Daoy (cell line): ENCODE data around the gene ICAM3. TPM values are rescaled to one million over a fixed set of nuclear protein-coding genes. Genes with fewer than 3 reads are reported as not detected.
A peak's percentile ranks its signal among the peaks of the same experiment; 100 is the strongest.

Source experiments
- DNase-seq: peaks from one replicate; pipeline ENCODE4 v3.0.0-alpha.2; 2015; ENCODE audit warnings: low read depth
- total RNA-seq: library from RNA; depleted of rRNA; stranded (reverse); fragments of >200 nt; shearing (Covaris generic); gene quantifications from 2 replicates; pipeline ENCODE4 v1.2.3, GENCODE V29; 2014; rRNA removed

ICAM3 gene
- total RNA-seq, 1 experiment from 2014 or later = 5.4 TPM

DNA sequence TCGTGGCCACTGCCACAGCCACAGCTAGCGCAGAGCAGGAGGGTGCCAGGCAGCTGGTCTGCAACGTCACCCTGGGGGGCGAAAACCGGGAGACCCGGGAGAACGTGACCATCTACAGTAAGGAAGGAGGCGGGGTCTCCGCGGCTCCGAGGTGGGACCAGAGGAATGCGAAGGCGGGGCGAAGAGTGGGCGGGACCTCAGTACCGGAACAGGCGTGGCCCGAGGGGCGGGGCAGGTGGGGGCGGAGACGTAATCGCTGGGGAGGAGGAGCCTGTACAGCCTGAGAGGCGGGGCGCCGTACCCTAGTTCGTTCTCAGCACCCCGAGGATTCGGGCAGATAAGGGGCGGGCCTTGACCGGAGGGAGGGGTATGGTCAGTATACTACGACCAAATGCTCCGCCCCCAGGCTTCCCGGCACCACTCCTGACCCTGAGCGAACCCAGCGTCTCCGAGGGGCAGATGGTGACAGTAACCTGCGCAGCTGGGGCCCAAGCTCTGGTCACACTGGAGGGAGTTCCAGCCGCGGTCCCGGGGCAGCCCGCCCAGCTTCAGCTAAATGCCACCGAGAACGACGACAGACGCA lies 47.1 kb downstream of the ICAM3 start:
- DNase-seq = peak; percentile 81

DNA sequence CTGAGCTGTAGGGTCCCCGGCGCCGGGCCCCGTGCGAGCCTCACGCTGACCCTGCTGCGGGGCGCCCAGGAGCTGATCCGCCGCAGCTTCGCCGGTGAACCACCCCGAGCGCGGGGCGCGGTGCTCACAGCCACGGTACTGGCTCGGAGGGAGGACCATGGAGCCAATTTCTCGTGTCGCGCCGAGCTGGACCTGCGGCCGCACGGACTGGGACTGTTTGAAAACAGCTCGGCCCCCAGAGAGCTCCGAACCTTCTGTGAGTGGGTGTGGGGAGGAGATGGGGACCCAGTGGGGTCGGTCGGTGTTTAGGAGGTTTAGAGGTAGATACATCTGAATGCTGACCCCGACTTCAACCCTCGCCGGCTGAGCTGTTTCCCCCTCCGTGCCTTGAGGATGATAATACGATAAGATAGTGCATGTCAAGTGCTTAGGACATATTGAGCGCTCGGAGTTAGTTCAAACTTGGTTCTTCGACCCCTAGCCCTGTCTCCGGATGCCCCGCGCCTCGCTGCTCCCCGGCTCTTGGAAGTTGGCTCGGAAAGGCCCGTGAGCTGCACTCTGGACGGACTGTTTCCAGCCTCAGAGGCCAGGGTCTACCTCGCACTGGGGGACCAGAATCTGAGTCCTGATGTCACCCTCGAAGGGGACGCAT lies 47.7 kb downstream of the ICAM3 start:
- no peak for DNase-seq

DNA sequence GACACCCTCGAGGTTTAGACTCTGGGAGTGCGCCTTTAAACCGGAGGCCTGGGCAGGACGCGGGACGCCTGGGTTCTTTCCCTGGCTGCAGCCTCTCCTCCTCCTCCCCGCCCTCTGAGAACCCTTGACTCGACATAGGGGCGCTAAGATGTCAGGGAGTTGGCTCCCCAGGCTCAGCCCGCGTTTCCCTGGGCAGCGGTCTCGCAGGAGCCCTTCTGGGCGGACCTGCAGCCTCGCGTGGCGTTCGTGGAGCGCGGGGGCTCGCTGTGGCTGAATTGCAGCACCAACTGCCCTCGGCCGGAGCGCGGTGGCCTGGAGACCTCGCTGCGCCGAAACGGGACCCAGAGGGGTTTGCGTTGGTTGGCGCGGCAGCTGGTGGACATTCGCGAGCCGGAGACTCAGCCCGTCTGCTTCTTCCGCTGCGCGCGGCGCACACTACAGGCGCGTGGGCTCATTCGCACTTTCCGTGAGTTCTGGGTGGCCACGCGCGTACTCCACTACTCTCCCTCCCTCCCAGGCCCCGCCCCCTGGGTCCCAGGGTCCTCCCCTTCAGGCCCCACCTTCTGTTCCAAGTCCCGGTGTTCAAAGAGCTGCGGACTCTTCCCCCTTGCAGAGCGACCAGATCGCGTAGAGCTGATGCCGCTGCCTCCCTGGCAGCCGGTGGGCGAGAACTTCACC lies 48.4 kb downstream of the ICAM3 start:
- DNase-seq = peak; percentile 60

DNA sequence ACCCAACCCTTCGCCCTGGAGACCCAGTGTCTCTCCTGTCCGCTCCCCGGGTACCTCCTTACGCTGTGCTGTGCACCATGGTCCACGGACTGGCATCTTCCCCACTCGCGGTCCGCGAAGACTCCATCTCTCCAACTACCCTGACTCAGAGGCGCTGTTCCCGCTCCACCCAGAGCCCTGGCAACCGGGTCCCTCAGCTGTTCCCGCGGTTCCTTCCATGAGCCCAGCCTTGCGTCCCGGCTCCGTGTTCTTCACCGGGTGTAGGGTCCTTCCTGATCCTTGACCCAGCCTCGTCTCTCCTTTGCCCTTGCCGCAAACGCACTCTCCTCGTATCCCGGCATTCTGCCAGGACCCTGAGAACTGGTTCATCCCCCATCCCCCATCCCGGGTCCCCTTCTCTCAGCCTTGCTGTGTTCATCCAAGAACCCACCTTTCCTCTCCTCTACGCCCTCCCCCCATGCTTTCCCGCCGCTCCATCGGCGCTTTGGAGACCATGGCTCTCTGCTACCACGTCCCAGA lies 49.0 kb downstream of the ICAM3 start:
- DNase-seq = peak; percentile 52

DNA sequence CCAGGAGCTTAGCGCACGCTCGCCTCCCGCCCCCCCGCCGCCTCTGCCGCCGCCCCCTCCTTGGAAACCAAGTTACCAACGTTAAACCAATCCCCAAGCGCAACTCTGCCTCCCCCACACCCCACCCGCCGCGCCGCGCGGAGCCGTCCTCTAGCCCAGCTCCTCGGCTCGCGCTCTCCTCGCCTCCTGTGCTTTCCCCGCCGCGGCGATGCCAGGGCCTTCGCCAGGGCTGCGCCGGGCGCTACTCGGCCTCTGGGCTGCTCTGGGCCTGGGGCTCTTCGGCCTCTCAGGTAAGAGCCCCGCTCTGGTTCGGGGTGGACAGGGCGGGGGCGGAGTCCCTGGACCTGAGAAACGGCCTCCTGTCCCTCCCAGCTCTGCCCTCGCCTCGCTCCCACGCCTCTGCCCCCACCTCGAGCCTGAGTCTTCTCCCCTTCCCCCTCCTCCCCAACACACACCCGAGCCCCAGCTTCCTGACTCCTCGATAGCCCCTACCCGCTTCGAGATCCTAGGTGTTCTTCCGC lies 49.5 kb downstream of the ICAM3 start, which contains the start of gene ICAM5:
Gene ICAM5, plus strand, starts transcription at position 117 of the 521 bp plus-strand sequence. Its CDS starts 92 bp downstream, at position 209.
- peak; percentile 71 for DNase-seq

DNA sequence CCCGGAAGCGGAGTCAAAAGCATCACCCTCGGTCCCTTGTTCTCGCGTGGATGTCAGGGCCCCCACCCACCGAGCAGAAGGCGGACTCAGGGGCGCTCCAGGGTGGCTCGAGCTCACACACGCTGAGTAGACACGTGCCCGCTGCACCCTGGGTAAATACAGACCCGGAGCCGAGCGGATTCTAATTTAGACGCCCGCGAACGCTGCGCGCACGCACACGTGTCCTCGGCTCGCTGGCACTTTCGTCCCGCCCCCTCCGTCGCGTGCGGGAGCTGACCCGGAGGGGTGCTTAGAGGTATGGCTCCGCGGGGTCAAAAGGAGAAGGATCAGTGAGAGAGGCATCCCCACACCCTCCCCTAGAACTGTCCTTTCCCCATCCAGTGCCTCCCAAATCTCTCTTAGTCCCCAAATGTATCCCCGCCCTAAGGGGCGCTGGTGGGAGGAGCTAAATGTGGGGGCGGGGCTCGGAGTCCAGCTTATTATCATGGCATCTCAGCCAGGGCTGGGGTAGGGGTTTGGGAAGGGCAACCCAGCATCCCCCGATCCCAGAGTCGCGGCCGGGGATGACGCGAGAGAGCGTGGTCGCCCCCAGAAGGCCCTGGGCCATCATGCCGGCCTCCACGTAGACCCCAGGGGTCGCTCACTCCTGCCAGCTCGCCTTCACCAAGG lies 50.1 kb downstream of the ICAM3 start:
- DNase-seq = peak; percentile 84

DNA sequence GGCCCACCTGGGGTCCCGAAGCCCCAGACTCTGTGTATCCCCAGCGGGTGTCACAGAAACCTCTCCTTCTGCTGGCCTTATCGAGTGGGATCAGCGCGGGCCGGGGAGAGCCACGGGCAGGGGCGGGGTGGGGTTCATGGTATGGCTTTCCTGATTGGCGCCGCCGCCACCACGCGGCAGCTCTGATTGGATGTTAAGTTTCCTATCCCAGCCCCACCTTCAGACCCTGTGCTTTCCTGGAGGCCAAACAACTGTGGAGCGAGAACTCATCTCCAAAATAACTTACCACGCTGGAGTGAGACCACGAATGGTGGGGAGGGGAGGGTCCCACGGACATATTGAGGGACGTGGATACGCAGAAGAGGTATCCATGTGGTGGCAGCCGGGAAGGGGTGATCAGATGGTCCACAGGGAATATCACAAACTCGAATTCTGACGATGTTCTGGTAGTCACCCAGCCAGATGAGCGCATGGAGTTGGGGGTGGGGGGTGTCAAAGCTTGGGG lies 50.7 kb downstream of the ICAM3 start:
- peak; percentile 86 for DNase-seq

DNA sequence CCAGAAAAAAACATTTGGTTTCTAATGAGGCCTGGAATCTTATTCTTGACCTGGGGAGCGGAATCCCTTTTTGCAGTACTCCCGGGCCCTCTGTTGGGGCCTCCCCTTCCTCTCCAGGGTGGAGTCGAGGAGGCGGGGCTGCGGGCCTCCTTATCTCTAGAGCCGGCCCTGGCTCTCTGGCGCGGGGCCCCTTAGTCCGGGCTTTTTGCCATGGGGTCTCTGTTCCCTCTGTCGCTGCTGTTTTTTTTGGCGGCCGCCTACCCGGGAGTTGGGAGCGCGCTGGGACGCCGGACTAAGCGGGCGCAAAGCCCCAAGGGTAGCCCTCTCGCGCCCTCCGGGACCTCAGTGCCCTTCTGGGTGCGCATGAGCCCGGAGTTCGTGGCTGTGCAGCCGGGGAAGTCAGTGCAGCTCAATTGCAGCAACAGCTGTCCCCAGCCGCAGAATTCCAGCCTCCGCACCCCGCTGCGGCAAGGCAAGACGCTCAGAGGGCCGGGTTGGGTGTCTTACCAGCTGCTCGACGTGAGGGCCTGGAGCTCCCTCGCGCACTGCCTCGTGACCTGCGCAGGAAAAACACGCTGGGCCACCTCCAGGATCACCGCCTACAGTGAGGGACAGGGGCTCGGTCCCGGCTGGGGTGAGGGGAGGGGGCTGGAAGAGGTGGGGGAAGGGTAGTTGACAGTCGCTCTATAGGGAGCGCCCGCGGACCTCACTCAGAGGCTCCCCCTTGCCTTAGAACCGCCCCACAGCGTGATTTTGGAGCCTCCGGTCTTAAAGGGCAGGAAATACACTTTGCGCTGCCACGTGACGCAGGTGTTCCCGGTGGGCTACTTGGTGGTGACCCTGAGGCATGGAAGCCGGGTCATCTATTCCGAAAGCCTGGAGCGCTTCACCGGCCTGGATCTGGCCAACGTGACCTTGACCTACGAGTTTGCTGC lies 52.4 kb downstream of the ICAM3 start, which contains the start of gene ICAM4:
Gene ICAM4, plus strand, starts transcription at position 153 of the 935 bp plus-strand sequence. Its CDS starts 58 bp downstream, at position 211.
- DNase-seq = peak; percentile 61

DNA sequence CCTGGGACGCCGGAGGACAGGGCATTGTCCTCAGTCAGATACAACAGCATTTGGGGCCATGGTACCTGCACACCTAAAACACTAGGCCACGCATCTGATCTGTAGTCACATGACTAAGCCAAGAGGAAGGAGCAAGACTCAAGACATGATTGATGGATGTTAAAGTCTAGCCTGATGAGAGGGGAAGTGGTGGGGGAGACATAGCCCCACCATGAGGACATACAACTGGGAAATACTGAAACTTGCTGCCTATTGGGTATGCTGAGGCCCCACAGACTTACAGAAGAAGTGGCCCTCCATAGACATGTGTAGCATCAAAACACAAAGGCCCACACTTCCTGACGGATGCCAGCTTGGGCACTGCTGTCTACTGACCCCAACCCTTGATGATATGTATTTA lies 54.0 kb downstream of the ICAM3 start:
- DNase-seq = no peak

DNA sequence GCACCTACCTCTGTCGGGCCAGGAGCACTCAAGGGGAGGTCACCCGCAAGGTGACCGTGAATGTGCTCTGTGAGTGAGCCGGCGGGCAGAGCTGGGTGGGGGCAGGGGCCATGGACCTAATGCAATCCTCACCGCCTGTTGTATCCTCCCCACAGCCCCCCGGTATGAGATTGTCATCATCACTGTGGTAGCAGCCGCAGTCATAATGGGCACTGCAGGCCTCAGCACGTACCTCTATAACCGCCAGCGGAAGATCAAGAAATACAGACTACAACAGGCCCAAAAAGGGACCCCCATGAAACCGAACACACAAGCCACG lies 54.5 kb downstream of the ICAM3 start:
- no peak for DNase-seq

DNA sequence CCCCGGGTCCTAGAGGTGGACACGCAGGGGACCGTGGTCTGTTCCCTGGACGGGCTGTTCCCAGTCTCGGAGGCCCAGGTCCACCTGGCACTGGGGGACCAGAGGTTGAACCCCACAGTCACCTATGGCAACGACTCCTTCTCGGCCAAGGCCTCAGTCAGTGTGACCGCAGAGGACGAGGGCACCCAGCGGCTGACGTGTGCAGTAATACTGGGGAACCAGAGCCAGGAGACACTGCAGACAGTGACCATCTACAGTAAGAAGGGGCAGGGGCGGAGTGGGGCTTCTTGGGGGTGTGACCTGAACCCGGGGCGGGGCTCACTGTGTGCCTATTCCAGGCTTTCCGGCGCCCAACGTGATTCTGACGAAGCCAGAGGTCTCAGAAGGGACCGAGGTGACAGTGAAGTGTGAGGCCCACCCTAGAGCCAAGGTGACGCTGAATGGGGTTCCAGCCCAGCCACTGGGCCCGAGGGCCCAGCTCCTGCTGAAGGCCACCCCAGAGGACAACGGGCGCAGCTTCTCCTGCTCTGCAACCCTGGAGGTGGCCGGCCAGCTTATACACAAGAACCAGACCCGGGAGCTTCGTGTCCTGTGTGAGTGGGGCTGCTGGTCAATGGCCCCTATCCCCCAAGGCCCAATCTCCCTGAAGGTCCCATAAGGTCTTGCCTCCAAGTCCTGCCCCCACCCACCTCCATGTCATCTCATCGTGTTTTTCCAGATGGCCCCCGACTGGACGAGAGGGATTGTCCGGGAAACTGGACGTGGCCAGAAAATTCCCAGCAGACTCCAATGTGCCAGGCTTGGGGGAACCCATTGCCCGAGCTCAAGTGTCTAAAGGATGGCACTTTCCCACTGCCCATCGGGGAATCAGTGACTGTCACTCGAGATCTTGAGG lies 55.1 kb downstream of the ICAM3 start:
- no peak for DNase-seq

Other genes with a start within 250 kb of the ICAM3 start
- gene ANGPTL6, start 236.9 kb downstream of the ICAM3 start, total RNA-seq = 0.69 TPM in 1 of 2 replicates, not detected in the other
- 55.3 and 68.6 TPM in 2 replicates for gene PPAN, start 233.3 kb downstream of the ICAM3 start, total RNA-seq
- gene P2RY11, start 227.9 kb downstream of the ICAM3 start, total RNA-seq = 3.4 and 3.6 TPM in 2 replicates
- gene EIF3G, start 219.7 kb downstream of the ICAM3 start, total RNA-seq = 376 and 400 TPM in 2 replicates
- 126 and 140 TPM in 2 replicates for gene DNMT1, start 144.7 kb downstream of the ICAM3 start, total RNA-seq
- gene S1PR2, start 108.3 kb downstream of the ICAM3 start, total RNA-seq = 3.5 and 3.7 TPM in 2 replicates
- 107 and 125 TPM in 2 replicates for gene MRPL4, start 87.4 kb downstream of the ICAM3 start, total RNA-seq
- gene ICAM1, start 68.5 kb downstream of the ICAM3 start, total RNA-seq = 85.8 and 86.7 TPM in 2 replicates
- 0.63 TPM in 1 of 2 replicates, not detected in the other for gene ICAM4, start 52.7 kb downstream of the ICAM3 start, total RNA-seq
- gene ICAM5, start 49.7 kb downstream of the ICAM3 start, total RNA-seq = 0.54 and 2.2 TPM in 2 replicates
- gene ZGLP1, start 29.8 kb downstream of the ICAM3 start, total RNA-seq = 0.39 and 2.2 TPM in 2 replicates
- gene FDX2, start 23.6 kb downstream of the ICAM3 start, total RNA-seq = 45.0 and 65.6 TPM in 2 replicates
- 14.4 and 26.2 TPM in 2 replicates for gene RAVER1, start 6.1 kb downstream of the ICAM3 start, total RNA-seq
- 39.2 and 46.6 TPM in 2 replicates for gene TYK2, start 40.9 kb upstream of the ICAM3 start, total RNA-seq
- gene CDC37, start 63.9 kb upstream of the ICAM3 start, total RNA-seq = 361 and 401 TPM in 2 replicates
- 0.69 and 2.3 TPM in 2 replicates for gene PDE4A, start 80.9 kb upstream of the ICAM3 start, total RNA-seq
- 92.3 and 99.8 TPM in 2 replicates for gene KEAP1, start 163.7 kb upstream of the ICAM3 start, total RNA-seq
- 0.24 and 2.2 TPM in 2 replicates for gene S1PR5, start 177.8 kb upstream of the ICAM3 start, total RNA-seq
- 18.1 and 51.4 TPM in 2 replicates for gene ATG4D, start 204.3 kb upstream of the ICAM3 start, total RNA-seq
- 22.0 and 30.9 TPM in 2 replicates for gene KRI1, start 226.4 kb upstream of the ICAM3 start, total RNA-seq
- 3.0 and 9.9 TPM in 2 replicates for gene CDKN2D, start 229.4 kb upstream of the ICAM3 start, total RNA-seq
- 2.7 and 12.2 TPM in 2 replicates for gene AP1M2, start 247.7 kb upstream of the ICAM3 start, total RNA-seq